ENCODE data around the gene CDHR3. TPM values are rescaled to one million over a fixed set of nuclear protein-coding genes. Genes with fewer than 3 reads are reported as not detected.

CDHR3 gene
- total RNA-seq, 1 experiment from 2014 or later, result 3.3 TPM

DNA sequence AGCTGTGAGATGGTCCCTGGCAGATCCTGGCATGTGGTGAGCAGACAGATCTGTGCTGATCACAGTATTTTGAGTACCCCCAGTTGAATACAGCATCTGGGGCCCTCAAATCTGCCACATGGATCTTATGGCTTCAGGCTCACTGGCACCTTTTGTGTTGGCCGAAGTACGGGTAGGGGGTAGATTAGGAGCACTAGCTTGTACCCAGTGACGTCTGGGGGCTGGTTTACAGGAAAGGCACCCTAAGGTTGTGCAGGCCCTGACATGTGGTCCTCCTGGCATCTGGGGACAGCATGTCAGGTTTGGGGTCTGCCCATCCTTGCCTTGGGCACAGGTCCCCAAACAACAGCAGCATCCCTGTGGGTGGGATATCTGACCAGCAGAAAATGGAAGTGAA, 95.9 kb downstream of the CDHR3 start:
- Mint-ChIP-seq H3K9me3 (peaks cover 9 to 11% of the 10 kb centered on the region in 2 experiments), H3K36me3 (ENCODE audit: insufficient read depth in 1 of 3, low read depth in 3 of 3) (peaks cover 0 to 7% (median 0%) of the 10 kb centered on the region in 3 experiments; a peak in 4 of 7 replicates), H3K4me3 (no peak overlapping the region), H3K27me3 (ENCODE audit: low read depth) (peaks cover 5% of the 10 kb centered on the region), H3K4me1 (peaks cover 15 to 23% of the 10 kb centered on the region in 2 experiments), H3K27ac (no peak overlapping the region)
- H4K20me1 ChIP-seq (ENCODE audit: control insufficient read depth, insufficient read depth, insufficient read length), result no peaks in the 10 kb centered on the region
- no peak overlapping the region for H3K4ac ChIP-seq (ENCODE audit: low read depth, low read length)
- no CpG with 5 or more reads among the region's 3 CpGs for WGBS (ENCODE audit: extremely low coverage, insufficient read length, low lambda C conversion rate)
- H3K9ac ChIP-seq (ENCODE audit: extremely low read depth, insufficient read length, low read length), result no peak overlapping the region
- no peak overlapping the region for H2BK15ac ChIP-seq (ENCODE audit: low read depth, low read length)
- H3K79me1 ChIP-seq (ENCODE audit: insufficient read depth, low read depth, low read length, poor library complexity, severe bottlenecking), result no peaks in the 10 kb centered on the region
- no peak overlapping the region for H2BK20ac ChIP-seq (ENCODE audit: low read depth, low read length, poor library complexity, severe bottlenecking)
- DNase-seq, result no peak
- H2AFZ ChIP-seq (ENCODE audit: low read length), result no peak overlapping the region
- no peaks in the 10 kb centered on the region for H3K23me2 ChIP-seq (ENCODE audit: insufficient read length, low read depth, low read length, poor library complexity, severe bottlenecking)
- no peak overlapping the region for H3K23ac ChIP-seq (ENCODE audit: insufficient read length, low read depth, low read length)
- no peak overlapping the region for H4K91ac ChIP-seq (ENCODE audit: insufficient read length, low read depth, low read length)
- no peak overlapping the region for H4K8ac ChIP-seq (replicated peaks; ENCODE audit: insufficient read length, low read depth, low read length)
- H3K4me1 ChIP-seq (ENCODE audit: insufficient read depth, low read length), result no peaks in the 10 kb centered on the region
- H3K14ac ChIP-seq (ENCODE audit: insufficient read depth, low read length), result no peak overlapping the region
- TF ChIP-seq, protein P1, sequence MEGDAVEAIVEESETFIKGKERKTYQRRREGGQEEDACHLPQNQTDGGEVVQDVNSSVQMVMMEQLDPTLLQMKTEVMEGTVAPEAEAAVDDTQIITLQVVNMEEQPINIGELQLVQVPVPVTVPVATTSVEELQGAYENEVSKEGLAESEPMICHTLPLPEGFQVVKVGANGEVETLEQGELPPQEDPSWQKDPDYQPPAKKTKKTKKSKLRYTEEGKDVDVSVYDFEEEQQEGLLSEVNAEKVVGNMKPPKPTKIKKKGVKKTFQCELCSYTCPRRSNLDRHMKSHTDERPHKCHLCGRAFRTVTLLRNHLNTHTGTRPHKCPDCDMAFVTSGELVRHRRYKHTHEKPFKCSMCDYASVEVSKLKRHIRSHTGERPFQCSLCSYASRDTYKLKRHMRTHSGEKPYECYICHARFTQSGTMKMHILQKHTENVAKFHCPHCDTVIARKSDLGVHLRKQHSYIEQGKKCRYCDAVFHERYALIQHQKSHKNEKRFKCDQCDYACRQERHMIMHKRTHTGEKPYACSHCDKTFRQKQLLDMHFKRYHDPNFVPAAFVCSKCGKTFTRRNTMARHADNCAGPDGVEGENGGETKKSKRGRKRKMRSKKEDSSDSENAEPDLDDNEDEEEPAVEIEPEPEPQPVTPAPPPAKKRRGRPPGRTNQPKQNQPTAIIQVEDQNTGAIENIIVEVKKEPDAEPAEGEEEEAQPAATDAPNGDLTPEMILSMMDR (conservative IDR thresholded peaks at IDR 0.05), result no peak
- H2BK12ac ChIP-seq (ENCODE audit: insufficient read length, low read depth, low read length), result no peak overlapping the region
- H2BK5ac ChIP-seq (ENCODE audit: insufficient read length, low read length), result no peak overlapping the region
- H3K18ac ChIP-seq (ENCODE audit: insufficient read length, low read depth, low read length), result no peak overlapping the region
- H3T11ph ChIP-seq (ENCODE audit: low read length), result no peak overlapping the region
- H2BK120ac ChIP-seq (ENCODE audit: low read depth, low read length, poor library complexity, severe bottlenecking), result no peak overlapping the region
- no peak overlapping the region for H2AK5ac ChIP-seq (ENCODE audit: insufficient read length, low read length)
- no peaks in the 10 kb centered on the region for H3K9me3 ChIP-seq (ENCODE audit: control insufficient read depth, low read depth, low read length)
- no peaks in the 10 kb centered on the region for H3K27me3 ChIP-seq (ENCODE audit: insufficient read depth, low read length)
- H3K4me2 ChIP-seq (ENCODE audit: insufficient read depth, insufficient read length, low read length), result no peak overlapping the region
- H3K27ac ChIP-seq (ENCODE audit: insufficient read length, low read depth, low read length), result no peak overlapping the region
- no peak overlapping the region for H4K5ac ChIP-seq (ENCODE audit: insufficient read length, low read depth, low read length)
- no peaks in the 10 kb centered on the region for H3K79me2 ChIP-seq (ENCODE audit: insufficient read depth, low read length)
- no peak overlapping the region for H3K56ac ChIP-seq (ENCODE audit: insufficient read length, low read depth, low read length)

Data from H9 (cell line).